Gastrocnemius medialis (tissue), 4 donors: Measurements from ENCODE around the gene GRAMD2B. TPM values are rescaled to one million over a fixed set of nuclear protein-coding genes. Genes with fewer than 3 reads are reported as not detected.

Experiments used
- ATAC-seq, 2 donors: fragments of 150-250 bp; one replicate each; pipeline ENCODE4 v1.9.1; 2016
- DNase-seq, 2 donors: peaks; one replicate each; pipeline ENCODE4 v3.0.0-alpha.2; 2019
- H3K27ac ChIP-seq, 4 donors: fragments of 200-600 bp; sonication (generic); 1 replicate in 1 of 4; 2 replicates in 3 of 4; pipeline ENCODE4 v1.5.1; 2016 to 2018; ENCODE audit warnings: mild to moderate bottlenecking in 2 of 4, moderate library complexity in 1 of 4
- H3K27me3 ChIP-seq, 3 donors: fragments of 200-600 bp; sonication (generic) in 2 of 3; 1 replicate in 1 of 3; 2 replicates in 2 of 3; pipeline versions ENCODE4 v1.5.1 to v1.6.0; 2016 to 2019; ENCODE audit warnings: mild to moderate bottlenecking in 1 of 3, moderate library complexity in 1 of 3
- H3K36me3 ChIP-seq, 2 donors: fragments of 200-600 bp; sonication (generic) in 1 of 2; one replicate each; pipeline ENCODE4 v1.5.1; 2017 to 2018
- H3K4me1 ChIP-seq, 2 donors: fragments of 200-600 bp; sonication (generic) in 1 of 2; one replicate each; pipeline ENCODE4 v1.5.1; 2016 to 2017; ENCODE audit warnings: mild to moderate bottlenecking in 2 of 2
- H3K4me3 ChIP-seq, 4 donors: fragments of 200-600 bp; sonication (generic) in 3 of 4; 1 replicate in 1 of 4; 2 replicates in 3 of 4; pipeline ENCODE4 v1.5.1; 2016 to 2019; ENCODE audit warnings: mild to moderate bottlenecking in 2 of 4
- H3K9me3 ChIP-seq, 3 donors: fragments of 200-600 bp; sonication (generic) in 2 of 3; 1 replicate in 1 of 3; 2 replicates in 2 of 3; pipeline ENCODE4 v1.5.1; 2016 to 2019
- POLR2A ChIP-seq, 2 donors: fragments of 450-650 bp; IDR thresholded peaks; one replicate each; pipeline ENCODE4 v1.6.1; 2017; ENCODE audit warnings: antibody characterized with exemption in 2 of 2, mild to moderate bottlenecking in 2 of 2, moderate library complexity in 2 of 2
- in situ Hi-C, 4 donors: fragments of 200-750 bp; cut with MboI; loops; one replicate each; pipeline versions ENCODE4 v1.15.0 to v1.8.0; 2017; ENCODE audit warnings: low sequenced_read_pairs in 4 of 4
- intact Hi-C: fragments of 100-400 bp; cut with DNase I; formaldehyde crosslinking; loops from one replicate; pipeline ENCODE4 v1.15.1; 2023; ENCODE audit warnings: low total_unique reads
- total RNA-seq, 4 donors: library from RNA; depleted of rRNA; stranded (reverse); fragments of >200 nt; gene quantifications; one replicate each; pipeline versions ENCODE4 v1.1.0 to v1.2.3, GENCODE V29; 2016
- TF ChIP-seq, protein P1 (sequence below), 5 experiments: fragments of 450-650 bp in 3 of 5; fragments of 200-600 bp in 2 of 5; sonication (generic) in 2 of 5; IDR thresholded peaks in 4 of 5; conservative IDR thresholded peaks in 1 of 5; 1 replicate in 4 of 5; 2 replicates in 1 of 5; pipeline ENCODE4 v1.5.1; 2016 to 2019; ENCODE audit warnings: antibody characterized with exemption in 5 of 5, mild to moderate bottlenecking in 3 of 5, moderate library complexity in 3 of 5

GRAMD2B gene
- total RNA-seq, 4 donors from 2014 or later, result 4.6 to 10.4 (median 8.9) TPM

DNA sequence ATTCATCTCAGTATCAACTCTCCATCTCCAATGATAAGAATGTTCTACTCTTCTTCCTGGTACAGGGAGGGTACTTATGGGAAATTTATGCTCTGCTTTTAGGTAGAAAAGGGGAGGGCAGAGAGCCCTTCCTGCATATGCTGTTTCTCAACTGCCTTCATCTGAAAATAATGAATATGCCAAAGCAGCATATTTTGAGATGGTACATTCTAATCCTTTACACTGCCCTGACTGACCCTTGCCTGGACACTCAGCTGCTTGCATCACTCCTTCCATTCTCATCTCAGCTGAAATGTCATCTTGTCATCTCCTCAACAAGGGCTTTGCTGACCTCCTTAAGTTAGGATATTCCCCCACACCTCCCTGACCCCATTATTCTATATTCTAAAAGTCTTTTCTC is 103.3 kb downstream of the GRAMD2B start:
- ATAC-seq (no peak), DNase-seq (no peak)
- Histone ChIP-seq H3K4me3 (no peak overlapping the region), H3K36me3 (no peaks in the 10 kb centered on the region), H3K27me3 (no peaks in the 10 kb centered on the region), H3K27ac (peak overlapping the region in 1 of 4 donors; percentile 57), H3K9me3 (no peaks in the 10 kb centered on the region), H3K4me1 (peaks cover 0 to 4% of the 10 kb centered on the region in 2 donors)
- in situ Hi-C loops (no loop called here), intact Hi-C loops (no loop called here)
- TF ChIP-seq, protein P1, sequence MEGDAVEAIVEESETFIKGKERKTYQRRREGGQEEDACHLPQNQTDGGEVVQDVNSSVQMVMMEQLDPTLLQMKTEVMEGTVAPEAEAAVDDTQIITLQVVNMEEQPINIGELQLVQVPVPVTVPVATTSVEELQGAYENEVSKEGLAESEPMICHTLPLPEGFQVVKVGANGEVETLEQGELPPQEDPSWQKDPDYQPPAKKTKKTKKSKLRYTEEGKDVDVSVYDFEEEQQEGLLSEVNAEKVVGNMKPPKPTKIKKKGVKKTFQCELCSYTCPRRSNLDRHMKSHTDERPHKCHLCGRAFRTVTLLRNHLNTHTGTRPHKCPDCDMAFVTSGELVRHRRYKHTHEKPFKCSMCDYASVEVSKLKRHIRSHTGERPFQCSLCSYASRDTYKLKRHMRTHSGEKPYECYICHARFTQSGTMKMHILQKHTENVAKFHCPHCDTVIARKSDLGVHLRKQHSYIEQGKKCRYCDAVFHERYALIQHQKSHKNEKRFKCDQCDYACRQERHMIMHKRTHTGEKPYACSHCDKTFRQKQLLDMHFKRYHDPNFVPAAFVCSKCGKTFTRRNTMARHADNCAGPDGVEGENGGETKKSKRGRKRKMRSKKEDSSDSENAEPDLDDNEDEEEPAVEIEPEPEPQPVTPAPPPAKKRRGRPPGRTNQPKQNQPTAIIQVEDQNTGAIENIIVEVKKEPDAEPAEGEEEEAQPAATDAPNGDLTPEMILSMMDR (IDR thresholded peaks at IDR 0.05 in 4 of 5, conservative IDR thresholded peaks at IDR 0.05 in 1 of 5), result no peak
- TF ChIP-seq POLR2A (IDR thresholded peaks at IDR 0.05), result no peak

DNA sequence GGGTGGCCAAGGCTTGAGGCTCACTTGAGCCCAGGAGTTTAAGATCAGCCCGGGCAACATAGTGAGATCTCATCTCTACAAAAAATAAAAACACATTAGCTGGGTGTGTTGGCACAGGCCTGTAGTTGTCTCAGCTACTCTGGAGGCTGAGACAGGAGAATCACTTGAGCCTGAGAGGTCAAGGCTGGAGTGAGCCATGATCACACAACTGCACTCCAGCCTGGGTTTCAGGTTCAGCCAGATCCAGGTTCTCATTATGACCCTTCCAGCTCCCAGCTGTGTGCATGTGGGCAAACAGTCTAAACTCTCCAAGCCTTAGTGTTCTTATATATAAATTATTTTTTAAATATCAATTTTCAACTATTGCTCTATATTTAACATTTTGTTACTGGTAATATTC is 103.9 kb downstream of the GRAMD2B start:
- no peak for TF ChIP-seq POLR2A (IDR thresholded peaks at IDR 0.05)
- TF ChIP-seq, protein P1 (IDR thresholded peaks at IDR 0.05 in 4 of 5, conservative IDR thresholded peaks at IDR 0.05 in 1 of 5), result no peak
- Histone ChIP-seq H3K36me3 (no peaks in the 10 kb centered on the region), H3K27ac (no peak overlapping the region), H3K9me3 (no peaks in the 10 kb centered on the region), H3K4me1 (peaks cover 0 to 4% of the 10 kb centered on the region in 2 donors), H3K4me3 (no peak overlapping the region), H3K27me3 (no peaks in the 10 kb centered on the region)
- ATAC-seq, result no peak
- in situ Hi-C loops, result no loop called here
- no peak for DNase-seq
- intact Hi-C loops, result no loop called here

DNA sequence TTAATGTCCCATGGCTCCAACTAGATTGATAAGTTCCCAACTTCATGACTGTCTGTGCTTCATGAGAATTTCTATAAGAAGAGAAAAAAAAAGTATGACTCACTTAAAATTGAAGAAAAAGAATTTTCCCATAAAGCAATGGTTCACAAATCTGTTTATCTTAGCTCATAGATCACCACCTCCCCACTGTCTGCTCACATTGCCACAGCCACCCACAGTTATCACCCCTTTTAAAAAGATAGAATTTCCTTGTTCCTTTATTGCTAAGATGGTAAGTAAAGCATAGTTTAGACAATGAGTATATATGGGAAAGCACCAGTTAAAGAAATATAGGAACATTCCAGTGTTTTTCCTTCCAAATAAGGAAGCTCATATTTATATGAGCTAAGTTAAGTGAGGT is 104.7 kb downstream of the GRAMD2B start:
- DNase-seq (no peak), ATAC-seq (no peak)
- in situ Hi-C loops, result no loop called here
- H3K4me1 ChIP-seq, result peaks cover 0 to 4% of the 10 kb centered on the region in 2 donors
- H3K36me3 ChIP-seq, result no peaks in the 10 kb centered on the region
- H3K27ac ChIP-seq, result no peak overlapping the region
- H3K9me3 ChIP-seq, result no peaks in the 10 kb centered on the region
- no peaks in the 10 kb centered on the region for H3K27me3 ChIP-seq
- TF ChIP-seq POLR2A (IDR thresholded peaks at IDR 0.05), result no peak
- TF ChIP-seq, protein P1 (IDR thresholded peaks at IDR 0.05 in 4 of 5, conservative IDR thresholded peaks at IDR 0.05 in 1 of 5), result no peak
- H3K4me3 ChIP-seq, result no peak overlapping the region
- intact Hi-C loops, result no loop called here

DNA sequence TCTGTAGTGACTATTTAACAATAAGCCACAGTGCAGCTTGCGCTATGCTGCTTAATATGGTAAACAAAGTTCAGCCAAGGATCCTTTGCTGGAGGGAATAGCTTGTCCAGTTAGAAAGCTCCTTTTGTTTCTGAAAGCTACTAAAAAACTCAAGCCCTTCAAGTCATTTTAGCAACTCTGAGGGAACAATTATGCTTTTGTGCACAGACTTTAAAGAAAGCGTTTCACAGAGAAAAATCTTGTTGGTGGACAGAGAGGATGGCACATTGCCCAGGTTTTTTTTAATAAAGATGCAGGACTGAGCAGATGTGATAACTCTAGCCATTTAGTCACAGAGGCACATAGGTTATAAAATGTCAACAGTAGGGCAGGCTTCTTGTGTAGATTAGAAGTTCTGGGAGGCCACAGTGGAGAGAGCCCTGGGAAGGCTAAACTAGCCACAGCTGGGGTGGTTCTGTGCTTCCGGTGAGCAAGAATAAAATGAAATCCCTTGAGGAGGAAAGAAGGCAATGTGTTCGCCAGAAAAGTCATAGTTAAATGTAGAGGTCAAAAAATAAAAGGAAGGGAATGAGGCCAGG is 108.4 kb downstream of the GRAMD2B start:
- Histone ChIP-seq H3K9me3 (no peaks in the 10 kb centered on the region), H3K4me1 (no peaks in the 10 kb centered on the region), H3K27ac (peak overlapping the region; percentile 11 to 63 (median 37)), H3K27me3 (no peaks in the 10 kb centered on the region), H3K4me3 (no peak overlapping the region), H3K36me3 (no peaks in the 10 kb centered on the region)
- no peak for TF ChIP-seq POLR2A (IDR thresholded peaks at IDR 0.05)
- TF ChIP-seq, protein P1 (IDR thresholded peaks at IDR 0.05 in 4 of 5, conservative IDR thresholded peaks at IDR 0.05 in 1 of 5), result no peak
- intact Hi-C loops, result no loop called here
- peak in 1 of 2 donors; percentile 19 for ATAC-seq
- in situ Hi-C loops, result no loop called here
- DNase-seq, result no peak

DNA sequence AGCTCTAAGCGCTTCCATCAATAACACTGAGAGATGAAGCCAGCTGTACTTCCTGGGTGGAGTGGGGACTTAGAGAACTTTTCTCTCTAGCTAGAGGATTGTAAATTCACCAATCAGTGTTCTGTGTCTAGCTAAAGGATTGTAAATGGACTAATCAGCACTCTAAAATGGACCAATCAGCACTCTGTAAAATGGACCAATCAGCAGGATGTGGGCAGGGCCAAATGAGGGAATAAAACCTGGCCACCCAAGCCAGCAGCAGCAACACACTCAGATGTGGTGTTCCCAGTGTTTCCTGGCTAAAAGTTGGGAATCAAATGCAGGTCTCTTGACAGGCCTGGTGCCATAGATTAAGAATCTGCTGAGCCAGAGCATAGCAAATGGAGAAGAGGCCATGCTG is 111.3 kb downstream of the GRAMD2B start:
- no peak for DNase-seq
- in situ Hi-C loops (no loop called here), intact Hi-C loops (no loop called here)
- TF ChIP-seq, protein P1 (IDR thresholded peaks at IDR 0.05 in 4 of 5, conservative IDR thresholded peaks at IDR 0.05 in 1 of 5), result no peak
- TF ChIP-seq POLR2A (IDR thresholded peaks at IDR 0.05), result no peak
- Histone ChIP-seq H3K36me3 (no peaks in the 10 kb centered on the region), H3K27me3 (no peaks in the 10 kb centered on the region), H3K4me3 (no peak overlapping the region), H3K4me1 (no peaks in the 10 kb centered on the region), H3K27ac (no peak overlapping the region), H3K9me3 (no peaks in the 10 kb centered on the region)
- ATAC-seq, result no peak
